Measurements from ENCODE around the gene NPPC.

The NPPC gene

GRCh38 chr2:231935815-231936214 is 9.6 kb upstream of the NPPC start:
- in situ Hi-C loops (cut with MboI; ENCODE audit: low sequenced_read_pairs) = no loop called here

- in situ Hi-C loops (cut with MboI; ENCODE audit: low sequenced_read_pairs) = no loop called here
These were observed 9.0 kb upstream of the NPPC start for GRCh38 chr2:231935207-231935524.

- in situ Hi-C loops (cut with MboI; ENCODE audit: low sequenced_read_pairs) = no loop called here
These were observed 8.4 kb upstream of the NPPC start for GRCh38 chr2:231934441-231935206.

DNA sequence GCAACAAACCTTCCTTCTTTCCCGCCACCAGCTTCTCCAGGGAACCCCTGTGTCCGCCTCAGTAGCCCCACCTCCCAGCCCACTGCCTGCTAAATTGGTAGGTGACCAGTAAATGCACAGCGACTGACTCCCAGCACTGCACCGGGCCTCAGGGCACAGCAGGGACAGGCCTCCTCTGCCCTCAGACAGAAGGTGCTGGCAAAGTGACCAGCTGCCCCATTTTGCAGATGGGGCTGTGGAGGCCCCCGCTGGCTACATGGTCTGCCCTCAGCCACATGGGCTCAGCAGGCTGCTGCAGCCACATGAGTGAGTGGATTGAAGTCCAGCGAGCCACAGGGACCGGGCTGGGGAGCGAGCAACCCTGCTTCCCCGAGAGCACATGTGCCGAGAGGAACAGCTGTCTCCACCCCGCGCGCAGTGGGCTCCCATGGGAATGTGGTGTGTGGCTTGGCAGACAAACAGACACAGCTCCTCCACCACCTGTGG is 7.8 kb upstream of the NPPC start:
- in situ Hi-C loops (cut with MboI; ENCODE audit: low sequenced_read_pairs) = no loop called here

DNA sequence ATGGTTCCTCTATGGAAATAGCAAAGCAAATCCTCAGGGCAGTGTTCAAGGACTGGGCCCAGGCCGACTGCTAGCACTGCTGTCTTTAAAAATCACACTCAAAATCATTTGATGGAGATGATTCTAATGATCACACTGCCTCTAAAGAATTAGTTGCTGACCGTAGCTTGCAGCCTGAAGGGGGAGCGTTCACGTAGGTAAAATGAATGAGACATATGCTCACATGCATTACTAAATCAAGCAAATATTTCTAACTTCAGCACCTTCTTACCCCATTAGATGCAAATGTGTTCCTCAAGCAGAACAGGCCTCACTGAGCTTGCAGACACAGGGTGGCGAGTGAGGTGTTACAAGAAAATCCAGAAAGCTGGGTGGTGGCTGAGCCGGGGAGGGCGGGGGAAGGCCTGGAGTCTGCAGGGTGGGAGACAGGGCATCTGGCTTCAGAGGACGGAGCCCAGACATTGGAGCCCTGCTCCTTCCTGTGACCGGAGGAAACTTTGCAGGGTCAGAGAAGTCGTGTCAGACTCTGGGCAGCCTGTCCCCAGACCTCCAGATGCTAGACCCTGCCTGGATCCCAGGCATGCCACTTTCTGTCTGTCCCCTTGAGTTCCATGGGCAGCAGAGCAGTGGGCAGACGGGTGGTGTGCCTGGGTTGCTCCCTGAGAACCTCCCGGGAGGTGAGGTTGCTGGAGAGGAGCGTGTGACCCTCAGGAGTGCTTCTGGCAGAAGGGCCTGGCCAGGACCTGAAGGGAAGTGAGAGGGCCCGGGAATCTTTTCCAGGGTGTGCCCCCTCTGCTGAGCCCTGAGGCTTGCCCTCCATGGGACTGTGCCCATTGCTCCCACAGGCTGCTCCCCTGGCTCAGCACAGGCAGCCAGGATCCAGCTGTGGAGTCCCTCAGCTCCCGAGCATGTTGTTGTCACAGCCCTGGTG is 7.1 kb upstream of the NPPC start:
- in situ Hi-C loops (cut with MboI; ENCODE audit: low sequenced_read_pairs) = no loop called here

DNA sequence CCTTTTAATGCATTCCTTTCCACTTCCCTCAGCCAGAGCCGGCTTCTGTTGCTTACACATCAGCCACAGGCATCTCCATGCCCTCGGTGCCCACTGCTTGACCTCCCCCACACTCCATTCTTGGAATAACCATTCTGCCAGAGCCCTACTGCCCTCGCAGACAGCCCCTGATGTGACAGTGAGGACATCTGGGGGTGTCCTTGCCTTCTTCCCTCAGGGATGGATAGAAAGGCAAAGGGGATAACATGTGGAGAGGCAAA is 6.4 kb upstream of the NPPC start:
- in situ Hi-C loops (cut with MboI; ENCODE audit: low sequenced_read_pairs) = no loop called here

GRCh38 chr2:231931481-231931915 is 5.3 kb upstream of the NPPC start:
- in situ Hi-C loops (cut with MboI; ENCODE audit: low sequenced_read_pairs) = no loop called here

DNA sequence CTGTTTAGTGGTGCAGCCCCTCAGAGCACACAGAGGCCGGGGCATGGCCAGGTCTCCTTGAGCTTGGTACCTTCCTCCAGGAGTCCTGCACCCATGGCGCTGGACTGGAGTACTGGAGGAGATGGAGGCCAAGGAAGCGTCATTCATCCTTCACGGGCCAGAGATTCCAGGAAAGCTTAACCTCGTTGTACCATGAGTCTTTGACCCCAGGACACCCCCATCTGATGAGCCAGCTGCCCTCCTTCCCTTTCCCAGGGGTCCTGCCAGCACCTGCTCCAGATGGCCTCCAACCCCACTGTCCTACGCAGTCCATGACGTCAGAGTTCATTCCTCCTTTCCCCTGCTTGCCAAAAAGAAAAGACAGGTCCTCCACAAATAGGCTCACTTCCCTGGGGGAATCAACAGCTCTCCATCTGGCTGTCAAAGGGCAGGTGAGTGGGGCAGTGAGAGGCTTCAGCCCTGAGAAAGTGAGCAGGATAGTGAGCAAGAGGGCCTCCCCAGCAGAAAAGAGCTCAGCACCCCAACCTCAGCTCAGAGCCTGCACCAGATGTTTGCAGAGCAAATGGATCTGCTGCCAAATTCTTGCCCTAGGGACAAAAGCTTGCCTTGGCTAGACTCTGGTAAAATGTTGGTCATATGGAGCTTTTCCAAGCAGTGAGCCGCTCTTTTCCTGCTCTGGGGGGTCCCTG is 4.5 kb upstream of the NPPC start:
- in situ Hi-C loops (cut with MboI; ENCODE audit: low sequenced_read_pairs) = no loop called here

DNA sequence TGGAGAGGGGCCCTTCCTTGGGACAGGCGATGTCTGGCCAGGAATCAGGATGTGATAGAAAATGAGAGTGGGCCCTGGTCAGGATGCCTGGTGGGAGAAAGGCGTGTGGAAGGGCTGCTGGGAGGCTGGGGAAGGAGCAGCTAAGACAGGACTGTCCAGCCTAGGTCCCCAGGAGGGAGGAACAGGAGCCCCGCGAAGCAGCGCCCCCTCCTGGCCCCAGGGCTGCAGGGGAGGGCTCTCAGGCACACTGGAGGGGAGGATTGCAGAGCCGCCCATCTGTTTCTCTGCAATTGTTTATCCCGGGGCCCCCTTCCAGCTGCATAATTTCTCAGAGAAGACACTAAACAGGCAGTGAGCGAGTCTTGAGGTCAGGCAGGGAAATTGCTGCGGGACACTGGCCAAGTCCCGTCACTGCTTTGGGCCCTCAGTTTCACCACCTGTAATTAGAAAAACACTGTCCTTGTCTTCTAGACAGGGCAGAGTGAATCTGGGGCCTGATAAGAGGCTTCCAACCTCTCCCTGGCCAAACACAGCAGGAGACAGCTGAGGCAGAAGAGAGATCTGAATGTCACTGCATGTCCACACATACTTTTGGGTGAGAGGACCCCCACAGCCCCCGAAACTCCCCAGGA is 3.9 kb upstream of the NPPC start:
- in situ Hi-C loops (cut with MboI; ENCODE audit: low sequenced_read_pairs) = no loop called here

DNA sequence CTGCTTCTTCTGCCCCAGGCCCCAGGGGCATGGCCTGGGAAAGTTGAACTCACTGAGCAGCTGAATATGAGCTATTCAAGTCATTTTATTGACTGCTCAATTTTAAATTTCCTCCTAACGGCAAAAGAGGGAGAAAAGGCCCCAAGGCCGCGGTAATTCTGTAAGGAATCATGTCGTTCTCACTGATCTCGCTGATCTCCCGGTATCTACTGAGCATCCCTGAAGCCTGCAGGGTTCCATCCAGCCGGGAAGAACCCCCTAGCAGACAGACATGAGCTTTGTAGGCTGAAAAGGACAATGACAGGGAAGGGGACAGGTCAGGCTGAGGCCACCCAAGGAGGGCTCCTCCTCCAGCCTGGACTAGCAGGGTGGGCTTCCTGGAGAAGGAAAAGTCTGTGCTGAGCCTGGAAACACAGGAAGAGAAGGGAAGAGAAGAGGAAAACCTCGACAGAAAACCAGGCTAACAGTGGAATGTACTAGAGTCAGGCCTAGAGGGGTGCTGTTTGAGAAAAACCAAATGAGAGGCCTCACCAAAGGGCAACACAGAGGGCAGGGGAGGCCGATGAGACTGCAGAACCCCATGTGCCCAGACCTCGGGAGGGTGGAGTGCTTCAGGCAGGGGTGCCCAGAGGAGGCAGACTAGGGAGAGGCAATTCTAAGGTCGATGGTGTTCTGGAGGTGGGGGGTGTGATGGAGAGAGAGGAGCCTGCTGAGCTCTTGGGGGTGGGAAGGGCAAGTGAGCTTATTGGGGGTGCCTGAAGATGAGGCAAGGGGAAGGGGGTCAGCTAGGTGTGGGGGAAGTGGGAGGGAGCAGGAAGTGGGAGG is 2.9 kb upstream of the NPPC start:
- in situ Hi-C loops (cut with MboI; ENCODE audit: low sequenced_read_pairs) = no loop called here

GRCh38 chr2:231928481-231928880 is 2.3 kb upstream of the NPPC start:
- in situ Hi-C loops (cut with MboI; ENCODE audit: low sequenced_read_pairs) = no loop called here

GRCh38 chr2:231927566-231927890 is 1.3 kb upstream of the NPPC start:
- in situ Hi-C loops (cut with MboI; ENCODE audit: low sequenced_read_pairs) = no loop called here

DNA sequence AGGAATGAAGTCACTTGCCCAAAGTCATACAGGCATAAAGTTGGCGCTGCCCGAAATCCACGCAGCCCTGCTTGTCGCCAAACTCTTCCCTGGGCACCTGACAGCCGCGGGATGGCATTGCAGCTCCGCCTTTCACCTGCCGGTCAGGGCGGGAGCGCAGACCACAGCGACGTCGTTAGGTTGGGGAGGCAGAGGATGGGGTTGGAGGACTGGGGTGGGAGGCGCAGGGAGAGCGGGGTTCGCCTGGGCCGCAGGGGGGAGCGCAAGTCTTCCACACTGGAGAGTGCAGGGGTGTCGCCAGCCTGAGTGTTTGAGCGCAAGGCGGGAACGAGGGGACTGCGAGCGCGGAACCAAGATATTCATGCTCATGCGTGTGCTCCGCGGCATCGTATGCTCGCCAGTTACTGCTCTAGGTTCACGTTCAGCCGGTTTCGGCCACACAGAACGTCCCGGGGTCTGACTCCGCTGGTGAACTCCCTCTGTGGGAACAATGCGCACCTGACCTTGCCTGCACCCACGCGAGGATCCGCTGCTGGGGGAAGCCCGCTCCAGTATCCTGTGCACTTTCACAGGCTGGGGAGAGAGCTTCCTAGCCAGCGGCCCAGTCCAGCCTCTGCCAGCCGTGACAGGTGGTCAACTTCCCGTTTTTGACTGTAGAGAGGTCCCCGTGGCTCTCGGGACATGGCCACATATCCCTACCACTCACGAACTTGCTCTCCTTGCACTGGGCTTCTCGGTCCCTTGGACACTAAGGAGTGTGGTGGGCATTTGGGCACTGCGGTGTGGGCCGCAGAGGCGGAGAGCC is 767 bp upstream of the NPPC start:
- in situ Hi-C loops (cut with MboI; ENCODE audit: low sequenced_read_pairs) = no loop called here

DNA sequence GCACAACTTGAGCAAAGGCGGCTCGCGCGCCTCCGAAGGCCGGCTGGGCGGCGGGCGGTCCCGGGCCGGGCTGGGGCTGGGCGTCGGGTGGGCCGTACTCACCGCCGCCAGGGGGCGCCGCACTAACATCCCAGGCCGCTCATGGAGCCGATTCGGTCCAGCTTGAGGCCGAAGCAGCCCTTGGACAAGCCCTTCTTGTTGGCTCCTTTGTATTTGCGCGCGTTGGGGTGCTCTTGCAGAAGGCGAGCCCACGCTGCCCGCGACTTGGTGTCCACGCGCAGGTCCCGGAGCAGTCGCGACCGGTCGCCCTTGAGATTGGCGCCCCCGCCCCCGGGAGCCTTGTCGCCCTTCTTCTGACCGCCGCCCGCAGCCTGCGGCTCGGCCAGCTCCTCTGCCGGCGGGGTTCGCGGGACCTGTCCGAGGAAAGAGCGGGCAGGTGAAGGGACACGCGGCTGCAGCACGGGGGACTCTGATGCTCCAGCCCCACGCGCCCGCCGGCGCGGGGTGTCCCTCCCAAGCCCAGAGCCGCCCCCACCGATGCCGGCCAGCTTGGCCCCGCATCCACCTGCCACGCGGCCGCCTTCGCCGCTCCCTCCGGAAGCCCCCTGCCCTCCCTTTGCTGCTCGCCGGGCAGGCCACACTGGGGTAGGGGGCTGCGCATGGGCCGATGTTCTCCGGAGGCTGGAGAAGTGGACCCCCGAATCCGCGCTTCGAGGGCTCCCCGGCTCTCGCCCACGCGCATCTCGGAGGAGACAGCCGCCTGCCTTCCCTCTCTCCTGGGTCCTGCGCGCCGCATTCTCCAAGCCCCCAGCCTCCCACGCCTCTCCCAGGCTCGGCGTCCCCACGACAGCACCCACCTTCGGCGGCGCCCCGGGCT is 655 bp downstream of the NPPC start:
- in situ Hi-C loops (cut with MboI; ENCODE audit: low sequenced_read_pairs) = no loop called here

DNA sequence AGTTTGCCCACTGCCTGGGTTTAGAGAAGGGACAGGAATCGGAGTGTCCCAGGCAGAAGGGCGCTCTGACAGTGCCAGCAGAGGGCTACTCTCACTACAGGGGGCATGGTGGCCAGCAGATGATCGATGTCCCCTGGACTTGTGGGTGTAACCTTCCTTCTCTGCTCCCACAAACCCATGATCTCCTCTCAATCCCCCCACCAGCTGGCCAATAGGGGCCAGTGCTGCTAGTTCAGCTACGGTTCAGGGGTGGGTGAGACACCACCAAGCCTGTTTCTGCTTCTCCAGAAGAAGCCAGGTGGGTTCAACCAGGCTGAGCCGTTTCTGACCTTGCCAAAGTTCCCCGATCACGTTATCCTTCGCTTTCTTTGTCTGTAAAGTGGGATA is 1.3 kb downstream of the NPPC start:
- in situ Hi-C loops (cut with MboI; ENCODE audit: low sequenced_read_pairs) = no loop called here

DNA sequence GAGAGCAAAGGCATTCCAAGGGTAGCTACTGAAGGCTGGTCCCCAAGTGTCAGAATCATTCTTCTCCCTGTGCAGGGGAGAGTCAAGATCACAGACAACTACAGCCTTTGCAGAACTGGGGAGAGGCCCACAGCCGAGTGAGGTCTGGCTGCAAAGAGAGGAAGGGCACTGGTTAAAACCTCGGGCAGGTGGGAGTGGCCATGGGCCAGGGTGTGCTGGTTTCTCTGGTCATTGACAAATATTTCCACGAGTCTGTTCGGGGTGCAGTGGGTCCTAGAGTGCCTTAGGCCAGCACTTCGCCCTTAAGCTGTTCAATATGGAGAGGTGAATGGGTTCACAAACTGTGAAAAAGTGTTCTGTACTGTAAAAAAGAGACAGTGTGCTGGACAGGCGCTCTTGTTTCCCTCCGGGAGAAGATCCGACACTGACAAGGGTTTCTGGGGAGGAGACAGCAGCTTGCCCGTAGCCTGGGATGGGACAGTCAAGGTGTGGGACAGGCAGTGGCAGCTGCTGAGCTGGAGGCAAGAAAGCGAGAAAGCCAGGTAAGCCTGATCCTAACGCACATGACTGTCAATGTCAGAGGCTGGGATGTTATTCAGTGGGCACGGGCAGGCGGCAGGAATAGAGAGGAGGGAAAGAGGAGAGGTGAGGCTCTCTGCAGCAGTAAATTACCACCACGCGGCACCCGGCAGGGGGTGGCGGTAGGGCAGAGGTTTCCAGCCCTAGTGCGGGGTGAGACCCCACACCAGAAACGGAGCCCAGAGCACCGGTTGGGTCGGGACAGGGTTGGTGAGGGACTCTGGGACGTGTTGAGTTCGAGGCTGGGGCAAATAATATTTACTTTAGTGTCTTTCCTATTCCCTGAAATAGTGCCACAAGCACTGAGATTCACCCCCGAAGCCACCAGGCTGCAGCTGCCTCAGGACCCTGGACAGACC is 2.0 kb downstream of the NPPC start:
- in situ Hi-C loops (cut with MboI; ENCODE audit: low sequenced_read_pairs) = no loop called here

GRCh38 chr2:231923010-231923344 is 3.2 kb downstream of the NPPC start:
- in situ Hi-C loops (cut with MboI; ENCODE audit: low sequenced_read_pairs) = no loop called here
